CD14-positive monocyte (primary cell): ENCODE measurements around the gene GRK1. TPM values are rescaled to one million over a fixed set of nuclear protein-coding genes. Genes with fewer than 3 reads are reported as not detected.
A peak's percentile ranks its signal among the peaks of the same experiment; 100 is the strongest.

Experiments used
- DNase-seq, 3 donors: peaks; one replicate each; pipeline ENCODE4 v3.0.0-alpha.2; 2011 to 2022
- H2AFZ ChIP-seq: 2 replicates; pipeline ENCODE4 v1.6.0; 2012; ENCODE audit warnings: mild to moderate bottlenecking, low read depth, low read length, inconsistent platforms; ENCODE audit not compliant: insufficient read depth, poor library complexity, severe bottlenecking
- H3K27ac ChIP-seq, 2 donors: 1 replicate in 1 of 2; 2 replicates in 1 of 2; pipeline ENCODE4 v1.5.1; 2012 to 2013; ENCODE audit warnings: low read length in 2 of 2, control low read depth in 1 of 2, inconsistent platforms in 1 of 2, low read depth in 1 of 2, mild to moderate bottlenecking in 1 of 2
- H3K27me3 ChIP-seq, 2 donors: one replicate each; pipeline versions ENCODE4 v1.6.0 to v1.6.1; 2011 to 2013; ENCODE audit warnings: low read length in 2 of 2; ENCODE audit not compliant: control insufficient read depth in 2 of 2, insufficient read depth in 2 of 2
- H3K36me3 ChIP-seq, 2 donors: replicated peaks in 1 of 2; 1 replicate in 1 of 2; 2 replicates in 1 of 2; pipeline versions ENCODE4 v1.5.1 to v1.6.1; 2012 to 2013; ENCODE audit warnings: low read length in 2 of 2, control low read depth in 1 of 2, inconsistent platforms in 1 of 2, mild to moderate bottlenecking in 1 of 2; ENCODE audit not compliant: insufficient read depth in 2 of 2, control insufficient read depth in 1 of 2
- H3K4me1 ChIP-seq, 2 donors: 1 replicate in 1 of 2; 2 replicates in 1 of 2; pipeline versions ENCODE4 v1.5.1 to v1.6.1; 2012 to 2013; ENCODE audit warnings: low read length in 2 of 2, control low read depth in 1 of 2, inconsistent platforms in 1 of 2, mild to moderate bottlenecking in 1 of 2, moderate library complexity in 1 of 2; ENCODE audit not compliant: insufficient read depth in 2 of 2, control insufficient read depth in 1 of 2
- H3K4me2 ChIP-seq: replicated peaks from 2 replicates; pipeline ENCODE3; 2012; ENCODE audit warnings: low read length, moderate library complexity, mild to moderate bottlenecking; ENCODE audit not compliant: poor library complexity, severe bottlenecking; ENCODE audit errors: extremely low read depth
- H3K4me3 ChIP-seq, 3 experiments: fragments of 200-600 bp in 1 of 3; sonication (generic) in 1 of 3; replicated peaks in 1 of 3; 1 replicate in 2 of 3; 2 replicates in 1 of 3; pipeline ENCODE4 v1.5.1; 2011 to 2013; ENCODE audit warnings: low read length in 3 of 3, mild to moderate bottlenecking in 3 of 3, control low read depth in 2 of 3, low read depth in 2 of 3, inconsistent platforms in 1 of 3, moderate library complexity in 1 of 3
- H3K79me2 ChIP-seq: 2 replicates; pipeline ENCODE4 v1.6.0; 2012; ENCODE audit warnings: mild to moderate bottlenecking, control low read depth, inconsistent platforms, low read length, moderate library complexity; ENCODE audit not compliant: insufficient read depth
- H3K9ac ChIP-seq: 2 replicates; pipeline ENCODE4 v1.6.0; 2017; ENCODE audit warnings: low read length, mild to moderate bottlenecking; ENCODE audit not compliant: insufficient read depth, poor library complexity, severe bottlenecking
- H3K9me3 ChIP-seq, 2 donors: replicated peaks in 1 of 2; 1 replicate in 1 of 2; 2 replicates in 1 of 2; pipeline versions ENCODE4 v1.5.1 to v1.6.1; 2012 to 2013; ENCODE audit warnings: low read length in 2 of 2, control low read depth in 1 of 2; ENCODE audit not compliant: control insufficient read depth in 1 of 2, insufficient read depth in 1 of 2
- H4K20me1 ChIP-seq: 2 replicates; pipeline ENCODE4 v1.6.0; 2012; ENCODE audit warnings: mild to moderate bottlenecking, low read length, control low read depth, moderate library complexity; ENCODE audit not compliant: insufficient read depth
- H3K27ac Mint-ChIP-seq, 7 donors: one replicate each; pipeline ENCODE4 v1.8.0; 2020; ENCODE audit warnings: mild to moderate bottlenecking in 7 of 7, mixed read lengths in 7 of 7, moderate library complexity in 6 of 7, inconsistent platforms in 2 of 7
- H3K27me3 Mint-ChIP-seq, 3 donors: one replicate each; pipeline ENCODE4 v1.8.0; 2021 to 2022; ENCODE audit warnings: low read depth in 3 of 3, mild to moderate bottlenecking in 3 of 3, mixed read lengths in 3 of 3, moderate library complexity in 3 of 3, inconsistent platforms in 1 of 3
- H3K36me3 Mint-ChIP-seq, 2 donors: one replicate each; pipeline ENCODE4 v1.8.0; 2020; ENCODE audit warnings: mixed read lengths in 2 of 2, inconsistent platforms in 1 of 2, mild to moderate bottlenecking in 1 of 2
- H3K4me1 Mint-ChIP-seq: one replicate; pipeline ENCODE4 v1.8.0; 2020; ENCODE audit warnings: mild to moderate bottlenecking, mixed read lengths
- H3K4me3 Mint-ChIP-seq, 2 donors: one replicate each; pipeline ENCODE4 v1.8.0; 2020; ENCODE audit warnings: mild to moderate bottlenecking in 2 of 2, mixed read lengths in 2 of 2, moderate library complexity in 1 of 2
- H3K9me3 Mint-ChIP-seq, 7 donors: one replicate each; pipeline ENCODE4 v1.8.0; 2020 to 2022; ENCODE audit warnings: mixed read lengths in 7 of 7, mild to moderate bottlenecking in 6 of 7, moderate library complexity in 6 of 7, inconsistent platforms in 2 of 7
- CTCF ChIP-seq: fragments of 200-600 bp; IDR thresholded peaks from one replicate; pipeline ENCODE4 v1.8.0; 2022; ENCODE audit warnings: antibody characterized with exemption, mild to moderate bottlenecking
- WGBS: methylation state at CpG from one replicate; pipeline ENCODE4 v1.1.5; 2013; ENCODE audit warnings: missing lambda C conversion rate; ENCODE audit not compliant: insufficient coverage; 5-methylcytosine and 5-hydroxymethylcytosine counted together
- intact Hi-C, 2 donors: fragments of 100-400 bp; cut with micrococcal nuclease; formaldehyde crosslinking; loops; one replicate each; pipeline versions ENCODE4 v1.15.0 to v1.15.1; 2023
- polyA plus RNA-seq, 3 donors: library from polyadenylated mRNA; depleted of rRNA in 1 of 3; unstranded in 2 of 3; stranded (reverse) in 1 of 3; fragments of 300-500 nt in 2 of 3; fragments of >200 nt in 1 of 3; fragmentation: Illumina TruSeq in 2 of 3; gene quantifications; 1 replicate in 2 of 3; 2 replicates in 1 of 3; pipeline ENCODE4 v1.2.3, GENCODE V29; 2012 to 2021

Gene GRK1
- polyA plus RNA-seq, 3 donors: not detected

GRCh38 chr13:113734099-113734825, 67.2 kb downstream of the GRK1 start:
- no peak overlapping the region for H2AFZ ChIP-seq
- no peak for TF ChIP-seq CTCF
- peaks cover 14 to 19% of the 10 kb centered on the region in 2 donors for H3K4me1 ChIP-seq
- H3K9me3 ChIP-seq: peaks cover 4 to 9% of the 10 kb centered on the region in 2 donors
- DNase-seq: no peak
- intact Hi-C loops: no loop called here
- no peak overlapping the region for H3K27ac ChIP-seq
- H3K4me3 ChIP-seq: no peak overlapping the region
- no peaks in the 10 kb centered on the region for H3K36me3 ChIP-seq
- H4K20me1 ChIP-seq: no peaks in the 10 kb centered on the region
- peaks cover 18 to 61% (median 48%) of the 10 kb centered on the region in 3 donors for H3K27me3 Mint-ChIP-seq
- H3K4me2 ChIP-seq: no peak overlapping the region
- no peaks in the 10 kb centered on the region for H3K79me2 ChIP-seq
- peaks cover 0 to 4% (median 2%) of the 10 kb centered on the region in 7 donors for H3K9me3 Mint-ChIP-seq
- no peak overlapping the region for H3K27ac Mint-ChIP-seq
- peaks cover 0 to 12% of the 10 kb centered on the region in 2 donors for H3K27me3 ChIP-seq
- H3K4me3 Mint-ChIP-seq: peak overlapping the region in 1 of 2 donors; percentile 39
- H3K9ac ChIP-seq: no peak overlapping the region
- peaks cover 23% of the 10 kb centered on the region for H3K4me1 Mint-ChIP-seq
- no peaks in the 10 kb centered on the region for H3K36me3 Mint-ChIP-seq
- WGBS: 71% methylated on average over 25 of the region's 26 CpGs

DNA sequence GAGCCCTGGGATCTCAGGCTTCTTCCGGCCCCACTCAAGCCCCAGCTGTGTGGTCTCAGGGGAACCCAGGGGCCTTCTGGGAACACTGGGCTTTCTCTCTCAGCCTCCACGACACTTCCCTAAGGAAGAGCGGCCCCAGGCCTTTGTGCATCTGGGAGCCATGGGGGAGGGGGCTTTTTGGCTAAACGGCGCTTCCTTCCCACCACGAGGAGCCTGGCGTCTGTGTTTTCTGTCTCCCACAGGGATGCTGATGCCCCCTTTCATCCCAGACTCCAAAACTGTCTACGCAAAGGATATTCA, 67.8 kb downstream of the GRK1 start:
- H4K20me1 ChIP-seq: no peaks in the 10 kb centered on the region
- peak overlapping the region in 1 of 2 donors; percentile 4 for H3K4me3 Mint-ChIP-seq
- H3K4me1 Mint-ChIP-seq: peaks cover 23% of the 10 kb centered on the region
- H3K79me2 ChIP-seq: no peaks in the 10 kb centered on the region
- DNase-seq: no peak
- H3K4me3 ChIP-seq: no peak overlapping the region
- peaks cover 18 to 61% (median 48%) of the 10 kb centered on the region in 3 donors for H3K27me3 Mint-ChIP-seq
- peaks cover 0 to 4% (median 2%) of the 10 kb centered on the region in 7 donors for H3K9me3 Mint-ChIP-seq
- peaks cover 14 to 19% of the 10 kb centered on the region in 2 donors for H3K4me1 ChIP-seq
- H3K4me2 ChIP-seq: no peak overlapping the region
- H3K27ac Mint-ChIP-seq: no peak overlapping the region
- 100% methylated on average over 1 of the region's 8 CpGs for WGBS
- H3K27ac ChIP-seq: no peak overlapping the region
- H3K36me3 ChIP-seq: no peaks in the 10 kb centered on the region
- no peaks in the 10 kb centered on the region for H3K36me3 Mint-ChIP-seq
- intact Hi-C loops: no loop called here
- TF ChIP-seq CTCF: no peak
- H3K27me3 ChIP-seq: peaks cover 0 to 11% of the 10 kb centered on the region in 2 donors
- no peak overlapping the region for H3K9ac ChIP-seq
- H3K9me3 ChIP-seq: peaks cover 4 to 9% of the 10 kb centered on the region in 2 donors
- H2AFZ ChIP-seq: no peak overlapping the region
